GM10248 (cell line): ENCODE results near the gene KIFC3.

ENCODE experiments used
- CTCF ChIA-PET: fragments of 300-600 bp; sonication (Branson Sonifier 250); formaldehyde crosslinking; extraction: SDS; loops from one replicate; lab custom pipeline; 2021; ENCODE audit warnings: antibody characterized with exemption; lab: Yijun Ruan, JAX
- POLR2A ChIA-PET: fragments of 350-650 bp; sonication (Branson Sonifier 250); formaldehyde crosslinking; extraction: SDS; loops from one replicate; lab custom pipeline; 2020; ENCODE audit warnings: antibody characterized with exemption; lab: Yijun Ruan, JAX
- DNase-seq: peaks from one replicate; pipeline ENCODE4 v3.0.0; 2012; ENCODE audit errors: extremely low spot score
- CTCF ChIP-seq: IDR thresholded peaks from 2 replicates; pipeline ENCODE4 v1.5.1; 2012; ENCODE audit warnings: mild to moderate bottlenecking, low read depth; ENCODE audit errors: extremely low read depth, missing control alignments, control extremely low read depth

Gene KIFC3

GRCh38 chr16:57810197-57811031, 8.1 kb upstream of the KIFC3 start:
- ChIA-PET POLR2A (no interaction called here), CTCF (interaction anchor here (0.7 to 1.3 kb wide), 5 partner anchors 10 to 54 kb away, joined by 3 to 5 read pairs (median 3); no protein-coding TSS in a partner anchor)
- TF ChIP-seq CTCF, result no peak
- peak; percentile 92 for DNase-seq

GRCh38 chr16:57809276-57810196, 7.2 kb upstream of the KIFC3 start:
- ChIA-PET POLR2A (no interaction called here), CTCF (interaction anchor here (0.6 to 1.1 kb wide), 5 partner anchors 9 to 53 kb away, joined by 3 to 4 read pairs (median 3); no protein-coding TSS in a partner anchor)
- no peak for TF ChIP-seq CTCF
- DNase-seq, result no peak

- ChIA-PET POLR2A (no interaction called here), CTCF (interaction anchor here (0.6 to 1.7 kb wide), 2 partner anchors 22 to 160 kb away, joined by 3 to 4 read pairs; no protein-coding TSS in a partner anchor)
- TF ChIP-seq CTCF, result no peak
- DNase-seq, result no peak
Observed at GRCh38 chr16:57808589-57809228, 6.4 kb upstream of the KIFC3 start.

GRCh38 chr16:57807968-57808528, 5.8 kb upstream of the KIFC3 start:
- no peak for TF ChIP-seq CTCF
- ChIA-PET CTCF (interaction anchor here (1.7 to 2.0 kb wide), 2 partner anchors 13 to 159 kb away, joined by 4 to 6 read pairs; no protein-coding TSS in a partner anchor), POLR2A (no interaction called here)
- peak; percentile 81 for DNase-seq

- no peak for TF ChIP-seq CTCF
- no peak for DNase-seq
- ChIA-PET CTCF (interaction anchor here (0.8 to 2.0 kb wide), 5 partner anchors 13 to 225 kb away, joined by 3 to 6 read pairs (median 3); partner anchors contain the start of gene ZNF319), POLR2A (no interaction called here)
Observed at GRCh38 chr16:57807252-57807967, 5.1 kb upstream of the KIFC3 start.
